IPS DF 6.9 (cell line): ENCODE data around the gene MARCHF3.
A peak's percentile ranks its signal among the peaks of the same experiment; 100 is the strongest.

Experiments used
- DNase-seq: peaks from one replicate; pipeline ENCODE4 v3.0.0-alpha.2; 2013; ENCODE audit warnings: low read depth, low spot score
- H3K27ac ChIP-seq: one replicate; pipeline ENCODE4 v1.5.1; 2013; ENCODE audit warnings: low read length, control low read depth
- H3K27me3 ChIP-seq: 2 replicates; pipeline ENCODE4 v1.6.1; 2013; ENCODE audit warnings: mild to moderate bottlenecking, low read length; ENCODE audit not compliant: control insufficient read depth, insufficient read depth
- H3K36me3 ChIP-seq: 2 replicates; pipeline ENCODE4 v1.6.1; 2013; ENCODE audit warnings: low read length; ENCODE audit not compliant: control insufficient read depth, insufficient read depth
- H3K4me1 ChIP-seq: 2 replicates; pipeline ENCODE4 v1.6.1; 2013; ENCODE audit warnings: low read length; ENCODE audit not compliant: control insufficient read depth, insufficient read depth
- H3K4me3 ChIP-seq: 2 replicates; pipeline ENCODE4 v1.5.1; 2013; ENCODE audit warnings: mild to moderate bottlenecking, low read length
- H3K9me3 ChIP-seq: 2 replicates; pipeline ENCODE4 v1.6.1; 2013; ENCODE audit warnings: low read length, inconsistent platforms; ENCODE audit not compliant: control insufficient read depth, insufficient read depth
- WGBS: extraction: QIAGEN DNeasy Blood & Tissue Kit; methylation state at CpG from one replicate; pipeline ENCODE4 v1.1.7; 2013; ENCODE audit warnings: mixed read lengths, missing lambda C conversion rate; ENCODE audit not compliant: insufficient read length, insufficient coverage; 5-methylcytosine and 5-hydroxymethylcytosine counted together

MARCHF3 gene

DNA sequence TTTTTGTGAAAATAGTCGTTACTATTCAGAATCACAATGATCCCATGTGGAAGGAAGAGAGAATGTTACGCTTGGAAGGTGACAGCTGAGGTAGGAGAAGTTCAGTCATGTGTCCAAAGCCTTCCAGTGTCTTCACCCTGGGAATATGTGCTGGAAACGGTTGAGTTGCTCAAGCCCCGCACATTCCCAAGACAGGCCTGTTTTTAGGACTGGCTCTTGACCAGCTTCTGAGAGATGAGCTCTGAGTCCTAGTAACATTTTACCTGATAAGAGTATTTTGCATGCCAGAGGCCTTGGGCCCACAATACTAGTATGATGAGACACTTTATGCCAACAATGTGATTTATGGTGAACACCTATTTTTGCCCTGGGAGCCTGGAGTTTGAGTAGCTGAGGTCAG lies 151.7 kb downstream of the MARCHF3 start:
- no peaks in the 10 kb centered on the region for H3K27me3 ChIP-seq
- DNase-seq, result no peak
- H3K9me3 ChIP-seq, result no peaks in the 10 kb centered on the region
- no peak overlapping the region for H3K4me3 ChIP-seq
- H3K4me1 ChIP-seq, result peaks cover 2% of the 10 kb centered on the region; the same call in 1 of the 2 replicates
- no peak overlapping the region for H3K27ac ChIP-seq
- no peaks in the 10 kb centered on the region for H3K36me3 ChIP-seq
- no CpG with 5 or more reads among the region's 4 CpGs for WGBS

DNA sequence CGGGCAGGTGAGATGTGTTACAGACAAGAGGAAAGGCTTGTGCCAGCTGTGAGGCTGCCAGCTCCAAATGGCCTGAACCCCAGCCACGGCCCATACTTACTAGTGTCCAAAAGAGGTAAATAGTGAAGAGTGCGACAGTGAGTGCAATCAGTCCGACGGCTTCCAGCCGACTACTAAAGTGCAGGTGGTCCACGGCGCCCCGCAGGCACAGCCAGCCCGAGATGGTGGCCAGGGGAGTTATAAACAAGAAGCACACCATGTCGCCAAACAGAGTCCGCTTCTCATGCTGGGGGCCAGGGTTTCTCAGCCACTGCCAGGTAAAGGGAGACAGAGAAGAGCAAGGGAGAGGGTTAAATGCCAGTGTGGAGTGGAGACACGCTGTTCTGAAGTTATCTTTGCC lies 152.3 kb downstream of the MARCHF3 start:
- H3K4me1 ChIP-seq, result peaks cover 2% of the 10 kb centered on the region; the same call in 1 of the 2 replicates
- WGBS, result no CpG with 5 or more reads among the region's 13 CpGs
- H3K27ac ChIP-seq, result no peak overlapping the region
- H3K4me3 ChIP-seq, result no peak overlapping the region
- no peaks in the 10 kb centered on the region for H3K9me3 ChIP-seq
- no peak for DNase-seq
- H3K36me3 ChIP-seq, result no peaks in the 10 kb centered on the region
- H3K27me3 ChIP-seq, result no peaks in the 10 kb centered on the region

DNA sequence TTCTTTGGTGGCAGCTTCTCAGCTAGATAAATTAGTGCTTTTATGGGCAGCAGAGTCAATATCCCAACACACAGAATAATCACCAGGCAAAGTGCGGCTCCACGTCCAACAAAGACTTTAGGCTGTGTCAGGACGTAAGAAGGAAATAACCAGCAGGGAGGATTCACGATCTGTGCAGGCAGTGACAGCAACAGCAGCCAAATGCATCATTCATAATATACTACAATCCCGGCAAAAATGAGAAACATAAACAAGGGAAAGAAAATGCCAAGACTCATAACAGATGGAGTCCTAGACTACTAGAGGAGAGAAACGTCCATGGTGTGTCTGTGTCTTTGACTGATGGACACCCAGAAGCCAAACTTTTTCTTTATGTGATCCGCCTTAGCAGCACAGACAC lies 152.8 kb downstream of the MARCHF3 start:
- no peak for DNase-seq
- no CpG with 5 or more reads among the region's 7 CpGs for WGBS

DNA sequence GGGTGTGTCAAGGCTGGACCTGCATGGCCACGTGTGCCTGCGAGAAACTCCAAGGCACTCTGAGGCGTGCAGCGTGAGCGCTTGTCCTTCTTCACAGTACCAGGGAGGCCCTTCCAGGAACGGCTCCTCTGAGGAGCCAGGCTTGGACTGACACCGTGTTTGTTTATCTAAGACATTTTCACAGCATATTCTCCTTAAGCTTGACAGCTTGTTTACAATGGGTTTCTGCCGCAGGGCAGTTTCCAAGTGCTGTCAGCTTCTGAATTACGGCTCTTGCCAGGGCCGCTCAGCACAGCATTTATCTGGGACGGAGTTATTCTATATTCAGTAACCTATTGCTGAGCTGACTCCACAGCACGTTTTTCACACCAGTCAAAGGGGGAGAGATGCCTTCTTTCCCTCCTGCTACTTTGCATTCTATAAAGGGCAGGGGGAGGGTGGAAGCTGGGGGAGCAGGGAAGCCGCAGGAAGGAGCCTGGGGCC lies 155.0 kb downstream of the MARCHF3 start:
- Histone ChIP-seq H3K9me3 (no peaks in the 10 kb centered on the region), H3K4me1 (peaks cover 2% of the 10 kb centered on the region; the same call in 1 of the 2 replicates), H3K36me3 (no peaks in the 10 kb centered on the region), H3K27ac (no peak overlapping the region), H3K27me3 (no peaks in the 10 kb centered on the region), H3K4me3 (no peak overlapping the region)
- no CpG with 5 or more reads among the region's 13 CpGs for WGBS
- no peak for DNase-seq

More for the DNA sequence above, 152.8 kb downstream of the MARCHF3 start:
- H3K4me1 ChIP-seq, result peaks cover 2% of the 10 kb centered on the region; the same call in 1 of the 2 replicates
- no peaks in the 10 kb centered on the region for H3K9me3 ChIP-seq
- no peaks in the 10 kb centered on the region for H3K27me3 ChIP-seq
- H3K27ac ChIP-seq, result no peak overlapping the region
- H3K4me3 ChIP-seq, result no peak overlapping the region
- no peaks in the 10 kb centered on the region for H3K36me3 ChIP-seq

DNA sequence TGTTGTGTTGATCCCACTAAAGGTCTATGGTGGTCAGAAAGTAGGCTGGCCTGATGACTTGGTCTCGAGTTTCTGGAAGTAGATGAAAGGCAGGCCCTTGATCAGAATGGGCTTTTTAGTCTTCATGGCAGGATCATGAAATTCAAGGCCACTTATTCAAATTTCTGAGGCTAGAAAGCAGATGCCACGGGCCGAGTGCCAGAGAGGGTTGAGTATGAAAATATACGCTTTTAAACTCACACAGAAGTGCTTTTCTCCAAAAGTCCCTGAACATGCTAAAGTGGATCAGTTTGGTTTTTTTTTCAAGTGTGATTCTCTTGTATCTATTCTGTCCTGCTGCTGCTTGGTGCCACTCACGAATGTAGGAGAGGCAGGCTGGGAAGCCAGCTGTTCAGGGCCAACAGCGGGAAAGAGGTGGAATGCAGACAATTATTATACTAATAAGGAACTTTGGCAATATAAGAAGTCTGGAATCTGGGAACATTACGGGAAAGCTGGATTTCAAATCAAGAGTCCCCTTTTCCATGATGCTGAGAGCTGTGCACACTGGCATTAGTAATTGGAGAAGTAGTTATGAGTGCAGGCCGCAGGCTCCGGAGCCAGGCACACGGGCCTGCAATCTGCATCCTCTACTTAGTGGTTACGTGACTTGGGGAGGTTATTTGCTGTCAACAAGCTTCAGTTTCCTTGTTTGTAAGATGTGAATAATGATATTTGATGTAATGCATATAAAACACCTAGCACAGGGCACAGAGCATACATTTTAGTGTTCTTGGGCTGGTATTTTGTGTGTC lies 157.6 kb downstream of the MARCHF3 start:
- DNase-seq, result no peak
- Histone ChIP-seq H3K27me3 (no peaks in the 10 kb centered on the region), H3K27ac (no peak overlapping the region), H3K36me3 (no peaks in the 10 kb centered on the region), H3K4me3 (no peak overlapping the region), H3K4me1 (peaks cover 2% of the 10 kb centered on the region; the same call in 1 of the 2 replicates), H3K9me3 (no peaks in the 10 kb centered on the region)
- no CpG with 5 or more reads among the region's 11 CpGs for WGBS

DNA sequence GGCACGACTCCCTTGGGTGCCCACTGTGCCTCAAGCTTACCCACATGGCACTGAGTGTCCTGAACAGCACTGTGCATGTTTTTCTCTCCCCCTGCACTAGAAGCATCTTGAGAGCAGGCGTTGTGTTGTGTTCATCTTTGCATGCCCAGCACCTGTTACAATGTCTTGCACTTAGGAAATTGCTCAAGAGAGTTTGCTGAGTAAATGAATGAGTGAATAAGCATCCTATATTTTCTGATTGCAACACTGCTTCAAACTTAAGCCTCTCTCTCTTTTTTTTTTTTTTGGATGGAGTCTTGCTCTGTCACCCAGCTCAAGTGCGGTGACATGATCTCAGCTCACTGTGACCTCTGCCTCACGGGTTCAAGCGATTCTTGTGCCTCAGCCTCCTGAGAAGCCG lies 158.9 kb downstream of the MARCHF3 start:
- no peak overlapping the region for H3K27ac ChIP-seq
- no CpG with 5 or more reads among the region's 6 CpGs for WGBS
- no peak for DNase-seq

DNA sequence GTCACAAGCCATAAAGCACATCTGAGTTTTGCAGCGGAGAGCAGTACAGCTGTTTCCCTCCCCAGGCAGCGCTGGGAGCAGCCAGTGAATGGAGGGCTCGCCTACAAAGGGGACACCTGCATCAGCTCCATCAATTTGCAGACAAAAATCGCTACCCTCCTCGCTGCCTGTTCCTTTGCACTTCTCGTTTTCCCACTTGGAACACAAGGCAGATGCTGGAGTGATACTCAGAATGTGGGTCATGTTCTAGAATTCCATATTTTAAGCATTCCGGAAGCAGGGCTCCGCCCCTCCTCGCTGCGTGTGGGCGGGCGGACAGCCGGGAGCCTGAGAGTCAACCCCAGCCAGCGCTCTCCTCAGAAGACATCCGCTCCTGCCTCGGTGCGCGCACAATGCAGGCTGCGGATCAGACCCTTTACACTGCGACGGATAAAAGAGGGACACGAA lies 161.3 kb downstream of the MARCHF3 start:
- WGBS, result no CpG with 5 or more reads among the region's 22 CpGs
- DNase-seq, result no peak
- no peak overlapping the region for H3K27ac ChIP-seq

More for the DNA sequence above, 158.9 kb downstream of the MARCHF3 start:
- Histone ChIP-seq H3K4me3 (no peak overlapping the region), H3K36me3 (no peaks in the 10 kb centered on the region), H3K27me3 (no peaks in the 10 kb centered on the region), H3K9me3 (no peaks in the 10 kb centered on the region), H3K4me1 (peaks cover 2% of the 10 kb centered on the region; the same call in 1 of the 2 replicates)

DNA sequence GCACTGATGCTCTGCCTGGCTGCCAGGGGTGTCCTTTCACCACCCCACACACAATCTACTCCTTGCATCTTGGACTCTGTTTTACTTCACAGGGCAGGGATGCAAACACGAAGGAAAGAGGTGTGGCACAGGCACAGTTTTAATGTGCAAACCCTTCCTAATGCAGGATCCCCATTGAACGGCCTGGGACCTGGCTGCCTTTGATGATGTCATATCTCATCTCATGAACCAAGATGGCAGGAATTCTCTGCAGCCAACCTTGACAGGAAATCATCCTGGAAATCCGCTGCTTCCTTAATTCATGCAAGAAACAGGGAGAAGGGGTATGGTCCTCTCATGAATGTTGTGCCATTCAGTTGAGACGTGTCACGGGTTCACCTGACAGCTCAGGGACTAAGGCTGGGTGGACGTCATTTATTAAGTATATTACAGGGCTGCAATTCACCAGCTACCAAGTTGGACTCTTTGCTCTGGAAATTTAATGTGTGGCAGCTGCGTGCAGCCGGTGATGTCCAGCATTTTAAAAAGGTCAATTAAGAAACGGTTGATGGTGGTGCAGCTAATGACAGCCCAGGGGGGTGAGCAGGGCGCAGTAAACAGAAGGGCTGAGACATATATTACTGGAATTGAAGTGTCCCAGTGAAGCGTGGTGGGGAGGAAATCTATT lies 161.9 kb downstream of the MARCHF3 start:
- no peaks in the 10 kb centered on the region for H3K4me1 ChIP-seq
- H3K27ac ChIP-seq, result no peak overlapping the region
- no peaks in the 10 kb centered on the region for H3K36me3 ChIP-seq
- WGBS, result no CpG with 5 or more reads among the region's 11 CpGs
- H3K9me3 ChIP-seq, result no peaks in the 10 kb centered on the region
- no peaks in the 10 kb centered on the region for H3K27me3 ChIP-seq
- no peak for DNase-seq
- no peak overlapping the region; the same call in 1 of the 2 replicates for H3K4me3 ChIP-seq

More for the DNA sequence above, 161.3 kb downstream of the MARCHF3 start:
- Histone ChIP-seq H3K4me1 (no peaks in the 10 kb centered on the region), H3K27me3 (no peaks in the 10 kb centered on the region), H3K9me3 (no peaks in the 10 kb centered on the region), H3K36me3 (no peaks in the 10 kb centered on the region), H3K4me3 (peak overlapping the region; percentile 17; the same call in 1 of the 2 replicates)

DNA sequence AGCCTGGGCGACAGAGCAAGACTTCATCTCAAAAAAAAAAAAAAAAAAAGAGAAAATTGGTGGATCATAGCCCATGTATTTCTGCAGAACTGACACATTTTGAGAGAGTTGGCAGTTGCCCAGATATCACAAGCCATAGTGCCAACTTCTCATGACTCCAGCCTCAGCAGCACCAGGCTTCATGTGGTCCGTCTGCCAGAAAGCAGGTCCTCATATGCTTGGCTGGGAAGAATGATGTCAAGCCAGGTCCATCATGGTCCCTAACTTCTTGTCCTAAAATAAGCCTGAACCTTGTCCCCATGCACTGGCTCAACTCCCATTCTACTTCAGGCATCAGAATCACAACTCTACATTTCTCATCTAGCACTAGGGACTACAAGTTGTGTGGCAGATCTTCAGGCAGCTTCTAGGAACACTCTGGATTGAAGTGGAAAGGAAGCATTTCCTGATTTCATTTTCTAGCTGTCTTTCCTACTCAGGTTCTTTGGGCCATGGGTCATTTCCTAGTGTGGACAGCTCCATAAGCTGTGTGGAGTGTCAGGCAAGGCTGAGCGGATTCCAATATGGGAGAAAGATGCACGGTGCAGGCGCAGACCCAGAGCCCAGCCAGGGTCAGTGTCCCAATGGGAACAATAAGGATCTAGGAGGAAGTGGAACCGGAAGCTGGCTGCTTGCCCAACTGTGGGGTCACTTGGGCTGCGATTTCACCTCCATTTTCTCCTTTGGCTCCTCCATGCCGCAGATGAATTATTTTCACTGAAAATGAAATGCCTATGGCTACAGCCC lies 163.3 kb downstream of the MARCHF3 start:
- Histone ChIP-seq H3K4me3 (no peak overlapping the region), H3K27me3 (no peaks in the 10 kb centered on the region), H3K36me3 (no peaks in the 10 kb centered on the region), H3K4me1 (no peaks in the 10 kb centered on the region), H3K27ac (no peak overlapping the region), H3K9me3 (no peaks in the 10 kb centered on the region)
- no peak for DNase-seq
- WGBS, result no CpG with 5 or more reads among the region's 8 CpGs

DNA sequence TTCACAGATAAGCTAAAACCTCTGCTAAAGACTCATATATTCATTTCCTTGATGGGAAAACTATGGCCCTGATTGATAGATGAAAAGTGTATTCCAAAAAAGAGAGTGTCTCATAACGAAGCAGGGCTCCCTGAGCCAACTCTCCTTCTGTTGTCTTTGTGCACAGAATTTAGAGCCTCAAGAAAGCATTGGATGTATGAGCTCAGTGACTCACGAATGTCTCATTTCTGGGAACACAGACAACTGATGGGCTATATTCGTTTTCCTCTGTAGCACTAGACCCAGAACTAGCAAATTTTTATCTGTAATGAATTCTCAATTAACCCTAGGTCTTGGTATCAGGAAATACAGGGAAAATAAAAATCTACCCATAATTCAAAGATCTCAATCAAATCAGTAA lies 165.1 kb downstream of the MARCHF3 start:
- Histone ChIP-seq H3K36me3 (no peaks in the 10 kb centered on the region), H3K27ac (no peak overlapping the region), H3K27me3 (no peaks in the 10 kb centered on the region), H3K4me1 (no peaks in the 10 kb centered on the region), H3K4me3 (no peak overlapping the region), H3K9me3 (no peaks in the 10 kb centered on the region)
- no peak for DNase-seq
- no CpG with 5 or more reads among the region's 3 CpGs for WGBS
